RCC 7860 (cell line): Measurements from ENCODE around the gene DPF3.

ENCODE experiments used
- DNase-seq: peaks from one replicate; pipeline ENCODE4 v3.0.0-alpha.2; 2015; ENCODE audit warnings: low spot score
- FAIRE-seq: peaks from 2 replicates; lab custom pipeline; 2012; peaks lifted over from hg19 to GRCh38; lab: Jason Lieb, UNC

The DPF3 gene

GRCh38 chr14:72723858-72724530, 169.9 kb downstream of the DPF3 start:
- no peak for DNase-seq
- no peak for FAIRE-seq

DNA sequence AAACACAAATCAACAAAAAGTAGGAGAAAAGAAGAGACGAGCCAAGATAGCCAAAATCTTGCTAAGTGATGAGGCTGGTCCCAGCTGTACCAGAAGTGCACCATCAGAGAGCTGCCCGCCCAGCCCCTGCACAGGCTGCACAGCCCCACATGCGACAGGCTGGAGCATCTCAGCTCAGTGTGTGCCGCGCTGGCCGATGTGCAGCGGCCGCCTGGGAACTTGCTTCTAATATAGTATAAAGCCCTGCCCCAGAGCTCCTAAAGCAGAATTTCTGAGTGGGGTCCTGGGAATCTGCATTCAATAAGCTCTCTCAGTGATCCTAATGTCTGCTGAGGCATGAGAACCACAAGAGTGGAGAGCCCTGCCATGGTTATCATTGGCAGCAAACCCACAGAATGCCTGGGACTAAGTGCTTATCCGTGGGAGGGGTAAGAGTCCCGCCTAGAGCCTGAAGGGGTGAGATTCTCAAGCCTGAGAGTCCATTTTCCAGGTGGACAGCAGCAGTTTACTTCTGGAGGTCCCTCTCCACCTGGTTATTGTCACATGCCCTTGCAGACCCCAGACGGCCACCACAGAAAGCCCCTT, 171.6 kb downstream of the DPF3 start:
- FAIRE-seq = no peak

GRCh38 chr14:72721083-72721482, 172.8 kb downstream of the DPF3 start:
- FAIRE-seq = no peak
- no peak for DNase-seq

More for the DNA sequence above, 171.6 kb downstream of the DPF3 start:
- no peak for DNase-seq

GRCh38 chr14:72717220-72717619, 176.7 kb downstream of the DPF3 start:
- DNase-seq = no peak
- no peak for FAIRE-seq

DNA sequence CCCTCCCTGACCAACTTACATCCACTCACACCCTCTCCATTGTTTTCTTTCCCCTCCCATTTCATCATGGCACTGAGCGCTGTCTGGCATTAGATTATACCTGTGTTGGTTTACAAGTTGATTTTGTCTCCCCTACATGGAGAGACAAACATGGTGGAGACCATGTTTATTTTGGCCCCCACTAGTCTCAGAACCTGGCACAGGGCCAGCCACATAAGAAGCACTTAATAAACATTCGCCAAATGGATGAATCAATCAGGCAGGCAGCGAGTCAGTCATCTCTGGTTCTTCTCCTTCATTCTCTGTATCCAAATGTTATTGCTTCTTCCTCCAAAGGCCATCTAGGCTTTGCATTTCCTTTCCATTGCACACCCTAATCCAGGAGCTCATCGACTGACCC, 177.4 kb downstream of the DPF3 start:
- FAIRE-seq (no peak), DNase-seq (no peak)

DNA sequence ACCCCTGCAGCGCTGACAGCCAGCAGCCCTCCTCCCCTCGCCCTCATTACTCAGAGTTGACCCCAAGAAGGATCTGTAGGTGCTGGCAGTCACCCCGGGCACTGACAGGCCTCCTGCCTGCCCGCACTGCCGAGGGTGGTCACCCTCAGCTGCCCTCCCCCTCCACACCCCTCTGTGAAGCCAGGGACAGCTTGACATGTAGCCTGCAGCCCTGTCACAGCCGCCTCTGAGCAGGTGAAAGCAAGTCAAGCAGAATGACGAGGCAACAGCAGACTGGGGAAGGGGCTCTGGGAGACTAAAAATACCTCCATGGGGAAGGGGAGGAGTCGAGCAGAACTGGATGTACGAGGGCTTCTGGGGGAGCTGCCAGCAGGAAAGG, 178.1 kb downstream of the DPF3 start:
- FAIRE-seq (no peak), DNase-seq (no peak)

DNA sequence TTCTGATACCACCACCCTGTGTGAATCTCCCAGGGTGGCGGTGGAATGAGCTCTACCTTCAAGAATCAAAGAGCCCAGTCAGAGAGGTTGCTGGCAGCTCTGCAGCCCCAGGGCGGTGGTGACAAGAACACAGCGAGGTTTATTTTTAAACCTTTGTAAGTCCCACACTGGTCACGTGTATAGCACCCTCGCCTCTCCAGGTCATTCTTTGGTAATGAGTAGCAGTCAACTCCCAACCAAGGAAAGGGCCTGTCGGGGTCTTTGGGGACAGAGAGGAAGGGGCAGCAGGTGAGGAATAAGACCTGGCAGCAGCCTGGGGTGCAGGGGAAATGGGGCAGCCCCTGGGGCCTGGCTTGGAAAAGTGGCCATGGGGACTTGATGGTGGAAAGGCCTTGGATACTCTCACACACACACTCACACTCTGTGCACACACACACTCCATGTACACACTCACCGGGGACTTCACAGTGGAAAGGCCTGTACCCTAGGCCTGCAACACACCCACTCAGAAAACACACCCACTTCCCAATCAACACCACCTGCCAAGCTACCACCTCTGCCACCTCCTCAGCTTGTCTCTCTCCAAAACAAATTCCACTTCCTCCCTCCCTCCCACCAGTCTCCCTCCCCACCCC, 178.6 kb downstream of the DPF3 start:
- DNase-seq = no peak
- FAIRE-seq = no peak

DNA sequence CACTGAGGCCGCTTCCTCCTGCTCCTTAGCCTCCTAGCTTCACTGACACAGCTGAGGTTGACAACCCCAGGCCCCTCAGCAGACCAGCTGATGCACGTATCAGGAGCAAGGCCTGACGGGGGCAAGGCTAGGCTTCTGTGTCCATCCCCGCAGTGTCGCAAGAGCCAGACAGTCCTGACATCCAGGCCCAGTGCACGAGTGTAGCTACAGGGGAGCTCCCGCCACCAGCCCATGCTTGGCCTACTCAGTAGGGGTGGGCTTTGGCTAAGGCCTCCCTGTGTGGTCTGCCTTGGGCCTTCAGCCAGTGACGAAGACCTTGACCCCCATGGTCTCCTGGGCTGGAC, 179.1 kb downstream of the DPF3 start:
- DNase-seq = no peak
- FAIRE-seq = no peak

DNA sequence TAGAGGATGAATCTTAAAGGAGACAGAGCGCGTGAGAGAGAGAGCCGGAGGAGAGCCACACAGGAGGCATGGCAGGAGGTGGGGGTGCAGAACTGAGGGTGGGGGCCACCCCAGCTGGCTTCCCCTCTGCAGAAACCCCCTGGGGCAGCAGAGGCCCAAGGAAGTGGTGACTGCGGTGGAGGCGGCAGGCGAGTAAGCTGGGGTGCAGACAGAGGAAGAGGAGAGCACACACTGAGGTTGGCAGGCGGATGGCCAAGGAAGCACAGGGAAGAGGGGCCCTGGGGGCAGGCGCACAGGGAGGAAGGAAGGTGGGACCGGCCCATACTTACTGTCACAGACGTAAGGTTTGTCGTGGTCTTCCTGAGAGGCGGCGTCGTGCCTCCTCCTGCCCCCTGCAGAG, 179.8 kb downstream of the DPF3 start:
- FAIRE-seq = no peak
- DNase-seq = no peak

- FAIRE-seq = no peak
- DNase-seq = no peak
These were observed 182.0 kb downstream of the DPF3 start for GRCh38 chr14:72711936-72712335.

DNA sequence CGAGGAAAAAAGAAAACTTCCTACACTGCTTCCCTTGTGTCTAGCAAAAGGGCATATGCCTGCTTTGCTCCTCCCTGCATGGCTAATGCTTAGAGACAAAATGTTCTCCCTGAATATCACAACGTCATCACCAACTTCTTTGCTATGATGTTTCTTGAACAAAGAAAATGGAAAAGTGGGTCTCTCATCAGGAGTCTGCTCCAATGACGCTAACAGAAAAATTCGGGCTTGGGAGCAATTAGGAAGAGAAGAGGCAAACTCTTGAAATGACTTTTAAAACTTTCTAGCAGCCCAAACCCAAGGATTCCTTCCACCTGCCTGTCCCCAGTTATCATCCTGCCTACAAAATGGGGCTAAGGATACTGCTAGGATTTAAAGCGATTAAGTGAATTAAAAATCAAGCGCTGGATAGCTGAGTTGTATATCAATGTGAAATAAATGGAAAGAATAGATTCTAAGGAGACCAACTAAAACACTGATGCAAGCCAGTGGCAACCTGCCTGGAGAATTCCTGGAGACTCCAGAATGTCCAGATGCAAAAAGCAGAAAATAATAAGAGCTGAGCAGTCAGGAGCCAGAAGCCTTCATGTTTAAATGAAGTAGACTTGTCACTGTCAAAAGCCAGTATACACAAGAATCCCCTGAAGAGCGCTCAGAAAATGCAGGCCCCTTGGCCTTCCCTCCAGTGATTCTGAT, 183.8 kb downstream of the DPF3 start:
- FAIRE-seq (no peak), DNase-seq (no peak)

DNA sequence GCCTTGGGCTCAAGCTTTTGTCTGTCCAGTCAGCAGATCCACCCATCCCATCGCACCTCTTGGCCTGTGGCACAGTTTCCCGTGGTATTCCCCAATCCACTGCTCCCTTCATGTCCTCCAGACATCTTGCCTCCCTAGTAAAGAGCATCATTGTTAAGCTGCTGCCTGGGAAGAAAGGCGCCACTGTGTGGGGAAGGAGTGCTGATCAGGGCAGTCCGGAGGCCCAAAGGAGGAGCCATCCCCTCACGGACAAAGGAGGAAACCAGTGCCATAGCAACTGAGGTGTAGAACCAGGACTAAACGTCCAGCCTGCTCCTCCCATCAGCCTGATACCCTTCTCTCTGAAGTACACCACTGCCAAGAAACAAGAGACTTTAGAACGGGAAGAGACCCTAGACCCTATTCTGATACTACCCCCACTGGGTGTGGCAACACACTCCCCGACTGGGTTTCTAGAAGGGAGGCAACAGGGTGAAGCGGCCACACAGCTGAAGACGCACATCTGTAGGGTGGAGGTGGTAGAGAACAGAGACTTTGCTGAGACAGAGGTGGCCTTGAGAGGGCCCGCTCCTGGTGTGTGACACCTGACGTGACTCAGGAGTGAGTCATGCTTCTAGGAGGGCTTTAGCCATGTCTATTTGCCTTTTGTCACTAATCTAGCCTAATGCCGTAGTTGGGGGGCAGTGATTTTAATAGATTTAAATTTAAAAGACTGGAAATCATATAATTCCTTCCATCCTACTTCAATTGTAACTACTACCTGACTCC, 185.0 kb downstream of the DPF3 start:
- FAIRE-seq (no peak), DNase-seq (no peak)

DNA sequence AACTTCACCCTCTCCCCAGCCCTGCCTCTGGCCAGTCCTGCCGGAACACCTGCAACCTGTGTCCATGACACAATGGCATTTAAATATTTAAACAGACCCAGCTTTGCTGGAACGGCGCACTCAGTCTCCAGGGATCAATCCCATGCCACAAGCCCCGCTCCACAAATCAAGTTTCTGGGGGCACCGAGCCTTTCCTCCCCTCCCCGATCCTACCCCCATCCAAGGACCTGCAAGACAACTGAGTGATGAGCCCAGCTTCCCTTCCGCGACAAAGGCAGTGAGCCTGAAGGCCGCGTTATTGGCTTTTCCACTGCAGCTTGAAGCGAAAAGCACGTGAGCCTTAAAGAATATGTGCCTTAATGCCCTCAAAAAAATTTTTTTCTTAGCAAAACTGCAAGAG, 185.7 kb downstream of the DPF3 start:
- DNase-seq (no peak), FAIRE-seq (no peak)

GRCh38 chr14:72706485-72706884, 187.4 kb downstream of the DPF3 start:
- DNase-seq (no peak), FAIRE-seq (no peak)

DNA sequence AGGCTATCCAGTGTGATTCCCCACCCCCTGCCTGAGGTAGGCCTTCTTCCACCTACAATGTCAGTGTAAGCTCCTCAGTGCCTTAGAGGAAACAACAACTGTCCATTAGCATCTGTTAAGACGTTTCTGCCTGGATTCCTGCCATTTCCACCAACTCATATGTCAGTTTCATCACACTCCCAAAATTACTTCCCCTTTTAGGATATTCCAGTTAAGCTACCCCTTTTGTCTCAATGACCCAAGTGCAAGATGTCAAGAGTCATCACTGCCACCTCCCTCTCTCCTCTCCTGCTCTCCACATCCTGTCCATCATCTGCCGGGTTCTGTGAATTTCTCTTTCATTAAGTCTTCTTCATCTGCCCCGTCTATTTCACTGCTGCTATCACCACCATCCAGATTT, 189.4 kb downstream of the DPF3 start:
- DNase-seq = no peak
- no peak for FAIRE-seq

DNA sequence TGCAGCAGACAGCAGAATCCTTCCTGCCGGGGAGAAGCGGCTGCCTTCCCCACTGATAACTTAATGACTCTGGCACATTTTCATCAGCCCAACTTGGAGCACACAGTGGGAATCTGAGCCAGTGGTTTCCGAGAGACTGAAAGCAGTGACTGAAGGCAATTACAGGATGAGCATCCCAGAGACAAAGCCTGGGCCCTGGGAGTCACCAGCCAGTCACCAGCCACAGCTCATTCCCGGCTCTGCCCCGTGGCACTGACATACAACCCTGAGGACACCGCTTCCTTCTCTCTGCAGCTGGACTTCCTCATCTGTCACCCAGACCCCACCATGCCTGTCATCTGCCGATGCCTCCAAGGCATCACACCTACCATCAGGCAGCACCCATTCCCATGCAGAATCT, 192.3 kb downstream of the DPF3 start:
- no peak for DNase-seq

GRCh38 chr14:72701237-72701565, 192.7 kb downstream of the DPF3 start:
- FAIRE-seq = no peak

More for the DNA sequence above, 192.3 kb downstream of the DPF3 start:
- no peak for FAIRE-seq

DNA sequence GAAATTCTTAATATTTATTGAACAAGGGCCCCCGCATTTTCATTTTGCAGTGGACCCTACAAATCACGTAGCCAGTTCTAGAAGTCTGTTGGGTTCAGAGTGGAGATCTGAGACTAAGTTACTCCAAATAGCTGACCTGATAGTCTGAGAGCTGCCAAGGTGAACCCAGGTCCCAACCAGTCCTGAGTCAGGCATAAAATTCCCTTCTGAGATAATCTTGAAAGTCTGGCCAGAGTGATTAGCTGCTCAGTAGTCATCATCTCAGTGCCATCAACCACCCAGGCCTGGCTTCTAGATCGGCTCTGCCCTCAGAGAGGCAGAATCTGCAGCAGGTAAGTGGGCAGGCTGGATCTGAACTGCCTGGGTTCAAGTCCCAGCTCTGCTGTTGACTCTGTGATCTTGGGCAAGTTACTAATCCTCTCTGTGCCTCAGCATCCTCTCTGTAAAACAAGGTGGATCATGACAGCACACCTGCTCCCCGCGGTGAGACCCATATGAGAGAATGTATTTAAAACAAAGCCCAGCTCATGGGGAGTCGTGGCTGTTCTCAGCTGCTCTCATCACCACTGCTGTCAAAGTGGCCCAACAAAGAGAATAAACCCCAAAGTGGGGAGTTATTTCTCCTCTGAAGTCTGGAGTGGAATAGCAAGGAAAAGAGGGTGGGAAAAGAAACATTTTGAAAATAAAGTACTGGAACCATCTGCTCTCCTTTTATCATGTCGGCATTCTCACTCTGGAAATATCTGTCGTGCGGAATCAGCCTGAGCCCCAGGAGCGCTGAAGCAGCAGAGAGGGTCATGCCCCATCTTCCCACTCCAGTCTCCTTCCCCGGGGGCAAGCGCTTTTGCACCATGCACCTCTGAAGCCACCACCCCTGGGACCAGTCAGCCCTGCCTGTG, 193.3 kb downstream of the DPF3 start:
- DNase-seq (no peak), FAIRE-seq (no peak)

More at GRCh38 chr14:72701237-72701565, 192.7 kb downstream of the DPF3 start:
- no peak for DNase-seq

DNA sequence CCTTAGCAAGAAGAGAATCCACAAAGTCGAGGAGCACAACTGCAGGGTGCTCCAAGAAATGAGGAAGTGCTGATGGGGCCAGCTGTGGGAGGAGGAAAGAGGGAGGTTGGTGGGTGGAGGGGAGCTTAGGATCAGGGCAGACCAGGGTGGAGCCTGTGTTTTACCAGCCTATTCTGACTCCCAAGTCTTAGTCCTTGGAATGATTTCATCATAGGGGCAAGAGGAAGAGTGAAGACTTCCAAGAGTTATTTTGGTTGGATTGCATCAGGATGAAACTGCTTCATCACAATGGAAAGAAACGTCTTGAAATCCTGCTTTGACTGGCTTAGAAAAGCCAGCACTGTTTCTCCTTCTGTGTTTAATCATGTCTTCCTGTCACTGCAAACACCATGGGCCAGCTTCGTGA, 194.0 kb downstream of the DPF3 start:
- DNase-seq = no peak
- no peak for FAIRE-seq

- DNase-seq (no peak), FAIRE-seq (no peak)
These were observed 194.5 kb downstream of the DPF3 start for GRCh38 chr14:72699443-72699842.
